Keratinocyte (primary cell): Measurements from ENCODE around the gene PTPRN2. TPM values are rescaled to one million over a fixed set of nuclear protein-coding genes. Genes with fewer than 3 reads are reported as not detected.

Experiments used
- DNase-seq: peaks from one replicate; pipeline ENCODE4 v3.0.0-alpha.2; 2011; ENCODE audit warnings: low read depth, missing footprints, low spot score
- FAIRE-seq: peaks from 2 replicates; lab custom pipeline; 2011; peaks lifted over from hg19 to GRCh38; lab: Jason Lieb, UNC
- H2AFZ ChIP-seq: 2 replicates; pipeline ENCODE4 v1.6.0; 2012; ENCODE audit warnings: low read length, control low read depth, inconsistent platforms; ENCODE audit not compliant: control insufficient read depth
- H3K27ac ChIP-seq: 2 replicates; pipeline ENCODE4 v1.5.1; 2011; ENCODE audit warnings: low read length; ENCODE audit not compliant: control insufficient read depth, insufficient read depth
- H3K27me3 ChIP-seq: 3 replicates; pipeline ENCODE4 v1.6.0; 2011; ENCODE audit warnings: low read length; ENCODE audit not compliant: control insufficient read depth, insufficient read depth; ENCODE audit errors: extremely low read depth
- H3K36me3 ChIP-seq, 2 experiments: 2 replicates in 1 of 2; 3 replicates in 1 of 2; pipeline ENCODE4 v1.5.1; 2011; ENCODE audit warnings: low read length in 2 of 2, mild to moderate bottlenecking in 1 of 2; ENCODE audit not compliant: control insufficient read depth in 2 of 2, insufficient read depth in 2 of 2; ENCODE audit errors: extremely low read depth in 1 of 2
- H3K4me1 ChIP-seq: 3 replicates; pipeline ENCODE4 v1.5.1; 2011; ENCODE audit warnings: low read length; ENCODE audit not compliant: control insufficient read depth, insufficient read depth; ENCODE audit errors: extremely low read depth
- H3K4me2 ChIP-seq: 3 replicates; pipeline ENCODE4 v1.6.0; 2011; ENCODE audit warnings: low read depth, low read length; ENCODE audit not compliant: control insufficient read depth, insufficient read depth; ENCODE audit errors: extremely low read depth
- H3K4me3 ChIP-seq, 3 experiments: fragments of 200-600 bp in 1 of 3; sonication (generic) in 1 of 3; 2 replicates in 2 of 3; 3 replicates in 1 of 3; pipeline ENCODE4 v1.5.1; 2011 to 2016; ENCODE audit warnings: low read length in 3 of 3, mild to moderate bottlenecking in 3 of 3, control low read depth in 2 of 3, inconsistent platforms in 1 of 3, low read depth in 1 of 3, mixed read lengths in 1 of 3, mixed run types in 1 of 3, moderate library complexity in 1 of 3; ENCODE audit not compliant: control insufficient read depth in 2 of 3, insufficient read depth in 2 of 3; ENCODE audit errors: extremely low read depth in 1 of 3
- H3K79me2 ChIP-seq: 2 replicates; pipeline ENCODE4 v1.6.0; 2012; ENCODE audit warnings: low read length; ENCODE audit not compliant: control insufficient read depth, insufficient read depth
- H3K9ac ChIP-seq: 3 replicates; pipeline ENCODE4 v1.6.0; 2011; ENCODE audit warnings: low read length; ENCODE audit not compliant: control insufficient read depth, insufficient read depth; ENCODE audit errors: extremely low read depth
- H3K9me1 ChIP-seq: 3 replicates; pipeline ENCODE4 v1.6.0; 2011; ENCODE audit warnings: low read length; ENCODE audit not compliant: control insufficient read depth, insufficient read depth; ENCODE audit errors: extremely low read depth
- H3K9me3 ChIP-seq: 2 replicates; pipeline ENCODE4 v1.5.1; 2012; ENCODE audit warnings: low read depth, low read length; ENCODE audit not compliant: control insufficient read depth
- H4K20me1 ChIP-seq: 3 replicates; pipeline ENCODE4 v1.6.0; 2011; ENCODE audit warnings: low read length; ENCODE audit not compliant: control insufficient read depth, insufficient read depth; ENCODE audit errors: extremely low read depth
- EZH2 ChIP-seq: IDR thresholded peaks from one replicate; pipeline ENCODE4 v1.6.1; 2012; ENCODE audit warnings: inconsistent platforms, mild to moderate bottlenecking, low read length, moderate library complexity
- dilution Hi-C: fragments of 300-500 bp; cut with MboI; formaldehyde crosslinking; loops from one replicate; pipeline ENCODE4 v1.7.0; 2020; ENCODE audit warnings: low sequenced_read_pairs; ENCODE audit not compliant: extremely low pct_ligation_motif_present
- polyA plus RNA-seq, 5 experiments: library from polyadenylated mRNA; depleted of rRNA in 3 of 5; stranded (reverse) in 3 of 5; stranded (forward) in 1 of 5; unstranded in 1 of 5; fragments of >200 nt; gene quantifications; 1 replicate in 1 of 5; 2 replicates in 3 of 5; 3 replicates in 1 of 5; pipeline versions ENCODE4 v1.2.1 to v1.2.3, GENCODE V29; 2011 to 2012; ENCODE audit warnings: missing spikeins in 2 of 5, low read depth in 1 of 5, low replicate concordance in 1 of 5
- TF ChIP-seq, protein P1 (sequence below), 3 experiments: IDR thresholded peaks in 1 of 3; conservative IDR thresholded peaks in 1 of 3; optimal IDR thresholded peaks in 1 of 3; 2 replicates in 2 of 3; 3 replicates in 1 of 3; pipeline versions ENCODE3 to v1.5.1; 2011; ENCODE audit warnings: low read length in 3 of 3, mild to moderate bottlenecking in 3 of 3, moderate library complexity in 2 of 3, control low read depth in 1 of 3, inconsistent platforms in 1 of 3; ENCODE audit not compliant: insufficient read depth in 2 of 3; ENCODE audit errors: extremely low read depth in 1 of 3

Gene PTPRN2
- polyA plus RNA-seq, 1 donor (not counting 4 experiments of a cell fraction or from before 2014, with no cell fraction given) = not detected

DNA sequence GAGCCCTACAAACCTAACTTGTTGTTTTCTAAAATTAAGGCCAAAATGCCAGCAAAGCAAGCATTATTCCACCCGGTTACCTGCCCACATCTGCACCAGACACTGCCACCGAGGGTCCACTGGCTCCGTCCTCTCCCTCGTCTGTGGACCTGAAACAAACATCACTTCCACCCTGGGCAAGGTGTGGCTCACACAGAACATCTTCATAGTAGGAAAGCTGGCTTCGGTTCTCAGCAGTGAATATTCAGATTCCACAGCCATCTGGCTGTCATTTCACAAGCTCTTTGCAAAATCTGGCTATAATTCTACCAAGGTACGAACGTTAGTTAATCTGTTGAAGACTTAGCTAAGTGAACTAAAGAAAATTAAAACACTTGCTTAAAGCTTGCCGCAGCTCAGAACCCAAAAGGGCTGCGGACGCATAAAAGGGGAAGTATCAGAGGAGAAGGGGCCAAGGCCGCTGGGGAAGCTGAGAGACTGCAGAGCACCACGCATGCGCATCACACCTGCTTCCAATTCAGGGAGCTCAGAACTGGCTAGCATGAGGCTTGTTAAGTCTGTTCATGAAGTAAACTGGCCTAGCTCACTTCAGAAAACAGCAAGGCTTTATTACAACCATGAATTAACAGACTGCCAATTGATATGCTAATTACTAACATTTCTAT lies 46.1 kb downstream of the PTPRN2 start:
- TF ChIP-seq, protein P1, sequence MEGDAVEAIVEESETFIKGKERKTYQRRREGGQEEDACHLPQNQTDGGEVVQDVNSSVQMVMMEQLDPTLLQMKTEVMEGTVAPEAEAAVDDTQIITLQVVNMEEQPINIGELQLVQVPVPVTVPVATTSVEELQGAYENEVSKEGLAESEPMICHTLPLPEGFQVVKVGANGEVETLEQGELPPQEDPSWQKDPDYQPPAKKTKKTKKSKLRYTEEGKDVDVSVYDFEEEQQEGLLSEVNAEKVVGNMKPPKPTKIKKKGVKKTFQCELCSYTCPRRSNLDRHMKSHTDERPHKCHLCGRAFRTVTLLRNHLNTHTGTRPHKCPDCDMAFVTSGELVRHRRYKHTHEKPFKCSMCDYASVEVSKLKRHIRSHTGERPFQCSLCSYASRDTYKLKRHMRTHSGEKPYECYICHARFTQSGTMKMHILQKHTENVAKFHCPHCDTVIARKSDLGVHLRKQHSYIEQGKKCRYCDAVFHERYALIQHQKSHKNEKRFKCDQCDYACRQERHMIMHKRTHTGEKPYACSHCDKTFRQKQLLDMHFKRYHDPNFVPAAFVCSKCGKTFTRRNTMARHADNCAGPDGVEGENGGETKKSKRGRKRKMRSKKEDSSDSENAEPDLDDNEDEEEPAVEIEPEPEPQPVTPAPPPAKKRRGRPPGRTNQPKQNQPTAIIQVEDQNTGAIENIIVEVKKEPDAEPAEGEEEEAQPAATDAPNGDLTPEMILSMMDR (optimal IDR thresholded peaks at IDR 0.05 in 1 of 3, IDR thresholded peaks at IDR 0.05 in 1 of 3, conservative IDR thresholded peaks at IDR 0.05 in 1 of 3; ENCODE audit: extremely low read depth in 1 of 3, insufficient read depth in 2 of 3, low read length in 3 of 3) = no peak
- TF ChIP-seq EZH2 = no peak
- Histone ChIP-seq H3K27me3 (no peaks in the 10 kb centered on the region), H3K4me2 (no peak overlapping the region), H4K20me1 (no peaks in the 10 kb centered on the region), H3K9me3 (peaks cover 8% of the 10 kb centered on the region), H2AFZ (no peak overlapping the region), H3K9me1 (no peaks in the 10 kb centered on the region), H3K79me2 (no peaks in the 10 kb centered on the region), H3K4me3 (no peak overlapping the region), H3K36me3 (no peaks in the 10 kb centered on the region), H3K4me1 (no peaks in the 10 kb centered on the region), H3K27ac (no peak overlapping the region), H3K9ac (no peak overlapping the region)
- DNase-seq (no peak), FAIRE-seq (no peak)
- dilution Hi-C loops = no loop called here

- no peaks in the 10 kb centered on the region for H3K27me3 ChIP-seq
- H3K36me3 ChIP-seq = no peaks in the 10 kb centered on the region
- no peak for TF ChIP-seq EZH2
- TF ChIP-seq, protein P1 (optimal IDR thresholded peaks at IDR 0.05 in 1 of 3, IDR thresholded peaks at IDR 0.05 in 1 of 3, conservative IDR thresholded peaks at IDR 0.05 in 1 of 3; ENCODE audit: extremely low read depth in 1 of 3, insufficient read depth in 2 of 3, low read length in 3 of 3) = no peak
- no peaks in the 10 kb centered on the region for H3K79me2 ChIP-seq
- H3K4me2 ChIP-seq = no peak overlapping the region
- no peaks in the 10 kb centered on the region for H4K20me1 ChIP-seq
- FAIRE-seq = no peak
- no peaks in the 10 kb centered on the region for H3K9me1 ChIP-seq
- dilution Hi-C loops = no loop called here
- DNase-seq = no peak
- H3K9ac ChIP-seq = no peak overlapping the region
- H2AFZ ChIP-seq = no peak overlapping the region
- H3K27ac ChIP-seq = no peak overlapping the region
- H3K9me3 ChIP-seq = peaks cover 6% of the 10 kb centered on the region
- H3K4me3 ChIP-seq = no peak overlapping the region
- no peaks in the 10 kb centered on the region for H3K4me1 ChIP-seq
Observed at GRCh38 chr7:158539711-158540146, 47.9 kb downstream of the PTPRN2 start.
